Left lung (tissue), 10 donors: ENCODE results near the gene UGCG. TPM values are rescaled to one million over a fixed set of nuclear protein-coding genes. Genes with fewer than 3 reads are reported as not detected.
A peak's percentile ranks its signal among the peaks of the same experiment; 100 is the strongest.

ENCODE experiments used
- ATAC-seq: fragments of 200-7000 bp; cut with Tn5 transposase; one replicate; pipeline ENCODE4 v1.9.1; 2020; ENCODE audit warnings: moderate library complexity
- DNase-seq, 4 donors: peaks; one replicate each; pipeline ENCODE4 v3.0.0-alpha.2; 2013 to 2020
- H3K27ac ChIP-seq, 2 donors: fragments of 200-600 bp; sonication (generic) in 1 of 2; one replicate each; pipeline versions ENCODE4 v1.5.0 to v1.8.0; 2020 to 2021
- H3K27me3 ChIP-seq, 2 donors: fragments of 200-600 bp; sonication (generic) in 1 of 2; one replicate each; pipeline versions ENCODE4 v1.5.0 to v1.8.0; 2020 to 2021
- H3K36me3 ChIP-seq, 2 donors: fragments of 200-600 bp; sonication (generic) in 1 of 2; one replicate each; pipeline versions ENCODE4 v1.5.0 to v1.8.0; 2020 to 2021
- H3K4me1 ChIP-seq, 2 donors: fragments of 200-600 bp; one replicate each; pipeline ENCODE4 v1.8.0; 2021
- H3K4me3 ChIP-seq, 2 donors: fragments of 200-600 bp; sonication (generic) in 1 of 2; one replicate each; pipeline versions ENCODE4 v1.5.0 to v1.8.0; 2020 to 2021; ENCODE audit warnings: mild to moderate bottlenecking in 1 of 2
- H3K9me3 ChIP-seq, 2 donors: fragments of 200-600 bp; sonication (generic) in 1 of 2; one replicate each; pipeline versions ENCODE4 v1.5.0 to v1.8.0; 2020 to 2021
- intact Hi-C, 2 donors: fragments of 100-400 bp; cut with DNase I; formaldehyde crosslinking; loops; one replicate each; pipeline versions ENCODE4 v1.11.2 to v1.14.2; 2022
- polyA plus RNA-seq, 6 donors: library from polyadenylated mRNA; unstranded; fragments of 120-200 nt; gene quantifications; one replicate each; pipeline ENCODE4 v1.2.1, GENCODE V29; 2013; ENCODE audit not compliant: insufficient read length in 6 of 6
- total RNA-seq, 2 donors: library from RNA; stranded (reverse); fragmentation: NEBNext Ultra II Directional; extraction: Animal tissue kit (Norgen Biotek cat#: 25700); gene quantifications; one replicate each; pipeline ENCODE4 v1.2.1, GENCODE V29; 2021
- TF ChIP-seq, protein P1 (sequence below), 2 donors: fragments of 200-600 bp; sonication (generic) in 1 of 2; IDR thresholded peaks; one replicate each; pipeline versions ENCODE4 v1.5.0 to v1.8.0; 2021; ENCODE audit warnings: antibody characterized with exemption in 2 of 2
- donor health status: DM: no; HTN: yes; CAD: no.
- donor health status: DM: no; HTN: no; CAD: no.

Gene UGCG
- total and polyA plus RNA-seq, 8 donors: 29.0 to 74.3 (median 50.3) TPM

GRCh38 chr9:111897601-111898137 is 1.1 kb downstream of the UGCG start:
- Histone ChIP-seq H3K4me1 (peaks cover 39 to 57% of the 10 kb centered on the region in 2 donors), H3K27me3 (no peaks in the 10 kb centered on the region), H3K9me3 (no peaks in the 10 kb centered on the region), H3K4me3 (peak overlapping the region; percentile 89 to 96), H3K36me3 (no peaks in the 10 kb centered on the region), H3K27ac (peak overlapping the region; percentile 92 to 97)
- intact Hi-C loops: no loop called here
- TF ChIP-seq, protein P1, sequence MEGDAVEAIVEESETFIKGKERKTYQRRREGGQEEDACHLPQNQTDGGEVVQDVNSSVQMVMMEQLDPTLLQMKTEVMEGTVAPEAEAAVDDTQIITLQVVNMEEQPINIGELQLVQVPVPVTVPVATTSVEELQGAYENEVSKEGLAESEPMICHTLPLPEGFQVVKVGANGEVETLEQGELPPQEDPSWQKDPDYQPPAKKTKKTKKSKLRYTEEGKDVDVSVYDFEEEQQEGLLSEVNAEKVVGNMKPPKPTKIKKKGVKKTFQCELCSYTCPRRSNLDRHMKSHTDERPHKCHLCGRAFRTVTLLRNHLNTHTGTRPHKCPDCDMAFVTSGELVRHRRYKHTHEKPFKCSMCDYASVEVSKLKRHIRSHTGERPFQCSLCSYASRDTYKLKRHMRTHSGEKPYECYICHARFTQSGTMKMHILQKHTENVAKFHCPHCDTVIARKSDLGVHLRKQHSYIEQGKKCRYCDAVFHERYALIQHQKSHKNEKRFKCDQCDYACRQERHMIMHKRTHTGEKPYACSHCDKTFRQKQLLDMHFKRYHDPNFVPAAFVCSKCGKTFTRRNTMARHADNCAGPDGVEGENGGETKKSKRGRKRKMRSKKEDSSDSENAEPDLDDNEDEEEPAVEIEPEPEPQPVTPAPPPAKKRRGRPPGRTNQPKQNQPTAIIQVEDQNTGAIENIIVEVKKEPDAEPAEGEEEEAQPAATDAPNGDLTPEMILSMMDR (IDR thresholded peaks at IDR 0.05): no peak
- DNase-seq (peak in 1 of 4 donors; percentile 30), ATAC-seq (peak; percentile 14)

GRCh38 chr9:111898331-111899096 is 1.9 kb downstream of the UGCG start:
- Histone ChIP-seq H3K36me3 (no peaks in the 10 kb centered on the region), H3K27me3 (no peaks in the 10 kb centered on the region), H3K4me3 (peak overlapping the region; percentile 89 to 96), H3K4me1 (peaks cover 39 to 65% of the 10 kb centered on the region in 2 donors), H3K27ac (peak overlapping the region; percentile 92 to 97), H3K9me3 (no peaks in the 10 kb centered on the region)
- intact Hi-C loops: no loop called here
- DNase-seq (no peak), ATAC-seq (peak; percentile 20)
- TF ChIP-seq, protein P1 (IDR thresholded peaks at IDR 0.05): no peak

GRCh38 chr9:111900151-111900857 is 3.7 kb downstream of the UGCG start:
- no peaks in the 10 kb centered on the region for H3K9me3 ChIP-seq
- DNase-seq: no peak
- no peaks in the 10 kb centered on the region for H3K27me3 ChIP-seq
- peak overlapping the region in 1 of 2 donors; percentile 96 for H3K4me3 ChIP-seq
- ATAC-seq: no peak
- intact Hi-C loops: no loop called here
- peaks cover 39 to 78% of the 10 kb centered on the region in 2 donors for H3K4me1 ChIP-seq
- TF ChIP-seq, protein P1 (IDR thresholded peaks at IDR 0.05): no peak
- H3K27ac ChIP-seq: peak overlapping the region; percentile 92 to 97
- no peaks in the 10 kb centered on the region for H3K36me3 ChIP-seq

DNA sequence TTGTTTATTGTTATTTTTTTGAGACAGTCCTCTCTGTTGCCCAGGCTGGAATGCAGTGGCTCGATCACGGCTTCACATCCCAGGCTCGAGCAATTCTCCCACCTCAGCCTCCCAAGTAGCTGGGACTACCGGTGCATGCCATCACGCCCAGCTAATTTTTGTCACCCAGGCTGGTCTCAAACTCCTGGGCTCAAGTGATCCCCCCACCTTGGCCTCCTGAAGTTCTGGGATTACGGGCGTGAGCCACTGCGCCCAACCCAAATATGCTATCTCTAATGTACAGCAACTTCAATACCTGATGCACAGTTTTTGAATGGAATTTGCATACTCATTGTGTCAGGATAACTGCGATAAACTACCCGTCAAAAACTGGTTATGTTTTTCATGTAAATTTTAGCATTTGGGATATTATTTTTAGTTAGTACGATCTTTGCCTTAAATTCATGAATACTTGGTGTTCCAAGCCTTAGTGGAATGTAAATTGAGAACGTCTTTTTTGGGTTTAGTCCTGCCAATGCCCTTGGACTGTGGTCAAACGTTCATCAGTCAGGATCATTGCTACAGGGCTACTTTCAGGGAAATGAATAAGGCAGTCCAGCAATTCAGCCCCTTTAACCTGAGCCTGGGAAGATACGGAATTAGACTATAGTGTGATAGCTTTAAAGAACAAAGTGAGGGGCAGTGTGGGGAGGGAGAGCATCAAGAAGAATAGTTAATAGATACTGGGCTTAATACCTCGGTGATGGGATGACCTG is 4.4 kb downstream of the UGCG start:
- Histone ChIP-seq H3K27me3 (no peaks in the 10 kb centered on the region), H3K4me1 (peaks cover 34 to 78% of the 10 kb centered on the region in 2 donors), H3K27ac (peak overlapping the region in 1 of 2 donors; percentile 92), H3K4me3 (peak overlapping the region in 1 of 2 donors; percentile 96), H3K9me3 (no peaks in the 10 kb centered on the region), H3K36me3 (no peaks in the 10 kb centered on the region)
- no peak for DNase-seq
- no peak for ATAC-seq
- intact Hi-C loops: no loop called here
- TF ChIP-seq, protein P1 (IDR thresholded peaks at IDR 0.05): no peak
